ENCODE measurements around the gene NIPBL. TPM values are rescaled to one million over a fixed set of nuclear protein-coding genes. Genes with fewer than 3 reads are reported as not detected.

The NIPBL gene
- polyA plus RNA-seq, 1 of the 3 experiments (the other 2 are of a cell fraction): 5.2 TPM

GRCh38 chr5:36939969-36940858 lies 63.6 kb downstream of the NIPBL start:
- CTCF ChIA-PET: no interaction called here
- H3K9me2 ChIP-seq: no peaks in the 10 kb centered on the region
- no peak overlapping the region for H3K27ac ChIP-seq (ENCODE audit: low read depth in 2 of 2, low read length in 1 of 2)

DNA sequence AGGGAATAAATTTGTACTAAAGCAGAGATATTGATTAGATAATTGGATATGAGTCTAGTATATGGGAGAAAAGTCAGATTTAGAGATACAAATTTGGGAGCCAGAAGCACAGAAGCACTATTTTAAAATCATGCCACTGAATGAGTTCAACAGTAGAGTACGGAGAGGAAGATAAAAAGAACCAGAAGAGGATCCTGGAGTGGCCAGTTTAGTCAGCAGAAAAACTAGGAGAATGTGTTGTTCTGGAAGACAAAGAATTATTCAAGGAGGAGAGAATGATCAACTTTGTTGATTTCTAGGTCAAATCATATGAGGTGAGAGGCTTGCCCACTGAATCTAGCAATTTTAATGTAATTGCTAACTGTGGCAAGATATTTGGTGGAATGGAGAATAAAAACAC lies 67.0 kb downstream of the NIPBL start:
- POLR2A ChIA-PET: no interaction called here
- Histone ChIP-seq H3K27me3 (ENCODE audit: insufficient read depth) (no peaks in the 10 kb centered on the region), H3K9ac (no peak overlapping the region), H3K36me3 (replicated peaks in 1 of 2; ENCODE audit: control insufficient read depth in 1 of 2, insufficient read depth in 2 of 2, low read length in 1 of 2) (peaks cover 0 to 13% of the 10 kb centered on the region in 2 experiments), H3K9me2 (no peaks in the 10 kb centered on the region), H3K4me2 (no peak overlapping the region), H3K4me1 (ENCODE audit: control insufficient read depth in 1 of 2, insufficient read depth in 2 of 2, low read depth in 1 of 2, low read length in 1 of 2) (peaks cover 4 to 31% of the 10 kb centered on the region in 2 experiments; a peak in 2 of 4 replicates), H2AFZ (ENCODE audit: low read depth) (no peak overlapping the region), H3F3A (replicated peaks; ENCODE audit: insufficient read depth) (peaks cover 22% of the 10 kb centered on the region), H3K9me3 (no peaks in the 10 kb centered on the region), H3K4me3 (ENCODE audit: low read depth in 2 of 2, low read length in 1 of 2) (no peak overlapping the region), H4K20me1 (ENCODE audit: insufficient read depth) (peaks cover 63% of the 10 kb centered on the region), H3K27ac (ENCODE audit: low read depth in 2 of 2, low read length in 1 of 2) (no peak overlapping the region), H3K79me2 (ENCODE audit: insufficient read depth) (peaks cover 94% of the 10 kb centered on the region)
- WGBS (ENCODE audit: low lambda C conversion rate): 97% methylated on average over 1 of the region's 1 CpG
- CTCF ChIA-PET: no interaction called here
- no peak for TF ChIP-seq FOSL2 (IDR thresholded peaks at IDR 0.05; ENCODE audit: borderline replicate concordance, low read depth)
- TF ChIP-seq NFIC (IDR thresholded peaks at IDR 0.05; ENCODE audit: borderline replicate concordance): no peak
- TF ChIP-seq, protein P1, sequence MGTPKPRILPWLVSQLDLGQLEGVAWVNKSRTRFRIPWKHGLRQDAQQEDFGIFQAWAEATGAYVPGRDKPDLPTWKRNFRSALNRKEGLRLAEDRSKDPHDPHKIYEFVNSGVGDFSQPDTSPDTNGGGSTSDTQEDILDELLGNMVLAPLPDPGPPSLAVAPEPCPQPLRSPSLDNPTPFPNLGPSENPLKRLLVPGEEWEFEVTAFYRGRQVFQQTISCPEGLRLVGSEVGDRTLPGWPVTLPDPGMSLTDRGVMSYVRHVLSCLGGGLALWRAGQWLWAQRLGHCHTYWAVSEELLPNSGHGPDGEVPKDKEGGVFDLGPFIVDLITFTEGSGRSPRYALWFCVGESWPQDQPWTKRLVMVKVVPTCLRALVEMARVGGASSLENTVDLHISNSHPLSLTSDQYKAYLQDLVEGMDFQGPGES (IDR thresholded peaks at IDR 0.05; ENCODE audit: low read depth, low read length): no peak
- TF ChIP-seq, protein P2, sequence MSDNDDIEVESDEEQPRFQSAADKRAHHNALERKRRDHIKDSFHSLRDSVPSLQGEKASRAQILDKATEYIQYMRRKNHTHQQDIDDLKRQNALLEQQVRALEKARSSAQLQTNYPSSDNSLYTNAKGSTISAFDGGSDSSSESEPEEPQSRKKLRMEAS (IDR thresholded peaks at IDR 0.05; ENCODE audit: low read depth): no peak
- no peak for TF ChIP-seq JUND (IDR thresholded peaks at IDR 0.05)
- TF ChIP-seq, protein P3, sequence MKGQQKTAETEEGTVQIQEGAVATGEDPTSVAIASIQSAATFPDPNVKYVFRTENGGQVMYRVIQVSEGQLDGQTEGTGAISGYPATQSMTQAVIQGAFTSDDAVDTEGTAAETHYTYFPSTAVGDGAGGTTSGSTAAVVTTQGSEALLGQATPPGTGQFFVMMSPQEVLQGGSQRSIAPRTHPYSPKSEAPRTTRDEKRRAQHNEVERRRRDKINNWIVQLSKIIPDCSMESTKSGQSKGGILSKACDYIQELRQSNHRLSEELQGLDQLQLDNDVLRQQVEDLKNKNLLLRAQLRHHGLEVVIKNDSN (IDR thresholded peaks at IDR 0.05; ENCODE audit: borderline replicate concordance, low read depth): no peak
- TF ChIP-seq SIN3A (IDR thresholded peaks at IDR 0.05; ENCODE audit: borderline replicate concordance, low read depth, low read length): no peak
- TF ChIP-seq, protein P4, sequence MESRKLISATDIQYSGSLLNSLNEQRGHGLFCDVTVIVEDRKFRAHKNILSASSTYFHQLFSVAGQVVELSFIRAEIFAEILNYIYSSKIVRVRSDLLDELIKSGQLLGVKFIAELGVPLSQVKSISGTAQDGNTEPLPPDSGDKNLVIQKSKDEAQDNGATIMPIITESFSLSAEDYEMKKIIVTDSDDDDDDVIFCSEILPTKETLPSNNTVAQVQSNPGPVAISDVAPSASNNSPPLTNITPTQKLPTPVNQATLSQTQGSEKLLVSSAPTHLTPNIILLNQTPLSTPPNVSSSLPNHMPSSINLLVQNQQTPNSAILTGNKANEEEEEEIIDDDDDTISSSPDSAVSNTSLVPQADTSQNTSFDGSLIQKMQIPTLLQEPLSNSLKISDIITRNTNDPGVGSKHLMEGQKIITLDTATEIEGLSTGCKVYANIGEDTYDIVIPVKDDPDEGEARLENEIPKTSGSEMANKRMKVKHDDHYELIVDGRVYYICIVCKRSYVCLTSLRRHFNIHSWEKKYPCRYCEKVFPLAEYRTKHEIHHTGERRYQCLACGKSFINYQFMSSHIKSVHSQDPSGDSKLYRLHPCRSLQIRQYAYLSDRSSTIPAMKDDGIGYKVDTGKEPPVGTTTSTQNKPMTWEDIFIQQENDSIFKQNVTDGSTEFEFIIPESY (IDR thresholded peaks at IDR 0.05; ENCODE audit: borderline replicate concordance, low read depth): no peak
- TF ChIP-seq TCF12 (IDR thresholded peaks at IDR 0.05): no peak
- TF ChIP-seq POLR2AphosphoS5 (IDR thresholded peaks at IDR 0.05; ENCODE audit: low read depth, low read length): no peak
- TF ChIP-seq TAF1 (IDR thresholded peaks at IDR 0.05; ENCODE audit: borderline replicate concordance, low read depth, low read length): no peak
- TF ChIP-seq EP300 (IDR thresholded peaks at IDR 0.05; ENCODE audit: borderline replicate concordance in 1 of 2, low read depth in 1 of 2, low read length in 1 of 2): no peak
- TF ChIP-seq MEF2A (IDR thresholded peaks at IDR 0.05; ENCODE audit: borderline replicate concordance, low read depth): no peak
- TF ChIP-seq NRF1 (IDR thresholded peaks at IDR 0.05; ENCODE audit: low read depth, low read length): no peak
- DNase-seq: no peak

More at GRCh38 chr5:36939969-36940858, 63.6 kb downstream of the NIPBL start:
- TF ChIP-seq POLR2AphosphoS5 (IDR thresholded peaks at IDR 0.05; ENCODE audit: low read depth, low read length) (no peak), FOSL2 (IDR thresholded peaks at IDR 0.05; ENCODE audit: borderline replicate concordance, low read depth) (no peak), FOXJ3 (CRISPR knock-in tag; IDR thresholded peaks at IDR 0.05) (no peak), USF2 (IDR thresholded peaks at IDR 0.05; ENCODE audit: borderline replicate concordance, low read depth, low read length) (no peak), JUND (IDR thresholded peaks at IDR 0.05) (no peak)
- Histone ChIP-seq H3K36me3 (replicated peaks in 1 of 2; ENCODE audit: control insufficient read depth in 1 of 2, insufficient read depth in 2 of 2, low read length in 1 of 2) (peaks cover 0 to 6% of the 10 kb centered on the region in 2 experiments), H3K9me3 (no peaks in the 10 kb centered on the region), H3K4me1 (ENCODE audit: control insufficient read depth in 1 of 2, insufficient read depth in 2 of 2, low read depth in 1 of 2, low read length in 1 of 2) (peaks cover 0 to 14% of the 10 kb centered on the region in 2 experiments; a peak in 1 of 4 replicates), H3K4me3 (ENCODE audit: low read depth in 2 of 2, low read length in 1 of 2) (no peak overlapping the region), H3K9ac (no peak overlapping the region), H3K27me3 (ENCODE audit: insufficient read depth) (no peaks in the 10 kb centered on the region), H3K79me2 (ENCODE audit: insufficient read depth) (peaks cover 95% of the 10 kb centered on the region), H2AFZ (ENCODE audit: low read depth) (no peak overlapping the region), H3F3A (replicated peaks; ENCODE audit: insufficient read depth) (peaks cover 12% of the 10 kb centered on the region), H3K4me2 (no peak overlapping the region), H4K20me1 (ENCODE audit: insufficient read depth) (peaks cover 71% of the 10 kb centered on the region)
- DNase-seq: no peak
- 86% methylated on average over 3 of the region's 3 CpGs for WGBS (ENCODE audit: low lambda C conversion rate)
- POLR2A ChIA-PET: no interaction called here

Data from SK-N-SH (cell line).